ENCODE data around the gene SMCR8. TPM values are rescaled to one million over a fixed set of nuclear protein-coding genes. Genes with fewer than 3 reads are reported as not detected.

Gene SMCR8
- total and polyA plus RNA-seq, 9 of the 15 experiments (the other 6 are each of a cell fraction or from before 2014, with no cell fraction given): 0.25 to 8.8 (median 4.9) TPM

- TF ChIP-seq, protein P1, sequence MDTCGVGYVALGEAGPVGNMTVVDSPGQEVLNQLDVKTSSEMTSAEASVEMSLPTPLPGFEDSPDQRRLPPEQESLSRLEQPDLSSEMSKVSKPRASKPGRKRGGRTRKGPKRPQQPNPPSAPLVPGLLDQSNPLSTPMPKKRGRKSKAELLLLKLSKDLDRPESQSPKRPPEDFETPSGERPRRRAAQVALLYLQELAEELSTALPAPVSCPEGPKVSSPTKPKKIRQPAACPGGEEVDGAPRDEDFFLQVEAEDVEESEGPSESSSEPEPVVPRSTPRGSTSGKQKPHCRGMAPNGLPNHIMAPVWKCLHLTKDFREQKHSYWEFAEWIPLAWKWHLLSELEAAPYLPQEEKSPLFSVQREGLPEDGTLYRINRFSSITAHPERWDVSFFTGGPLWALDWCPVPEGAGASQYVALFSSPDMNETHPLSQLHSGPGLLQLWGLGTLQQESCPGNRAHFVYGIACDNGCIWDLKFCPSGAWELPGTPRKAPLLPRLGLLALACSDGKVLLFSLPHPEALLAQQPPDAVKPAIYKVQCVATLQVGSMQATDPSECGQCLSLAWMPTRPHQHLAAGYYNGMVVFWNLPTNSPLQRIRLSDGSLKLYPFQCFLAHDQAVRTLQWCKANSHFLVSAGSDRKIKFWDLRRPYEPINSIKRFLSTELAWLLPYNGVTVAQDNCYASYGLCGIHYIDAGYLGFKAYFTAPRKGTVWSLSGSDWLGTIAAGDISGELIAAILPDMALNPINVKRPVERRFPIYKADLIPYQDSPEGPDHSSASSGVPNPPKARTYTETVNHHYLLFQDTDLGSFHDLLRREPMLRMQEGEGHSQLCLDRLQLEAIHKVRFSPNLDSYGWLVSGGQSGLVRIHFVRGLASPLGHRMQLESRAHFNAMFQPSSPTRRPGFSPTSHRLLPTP (IDR thresholded peaks at IDR 0.05; ENCODE audit: borderline replicate concordance, extremely low read depth, insufficient read length): no peak
- TF ChIP-seq, protein P2, sequence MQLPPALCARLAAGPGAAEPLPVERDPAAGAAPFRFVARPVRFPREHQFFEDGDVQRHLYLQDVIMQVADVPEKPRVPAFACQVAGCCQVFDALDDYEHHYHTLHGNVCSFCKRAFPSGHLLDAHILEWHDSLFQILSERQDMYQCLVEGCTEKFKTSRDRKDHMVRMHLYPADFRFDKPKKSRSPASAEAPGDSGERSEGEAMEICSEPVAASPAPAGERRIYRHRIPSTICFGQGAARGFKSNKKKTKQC (CRISPR knock-in tag; IDR thresholded peaks at IDR 0.05): no peak
- TF ChIP-seq SRSF1 (IDR thresholded peaks at IDR 0.05; ENCODE audit: low read depth, low read length) (no peak), FOXK2 (conservative IDR thresholded peaks at IDR 0.05 in 1 of 2, IDR thresholded peaks at IDR 0.05 in 1 of 2; ENCODE audit: low read depth in 2 of 2) (peak; percentile 85 to 91), ZNF57 (CRISPR knock-in tag; IDR thresholded peaks at IDR 0.05) (no peak), MLX (CRISPR knock-in tag; conservative IDR thresholded peaks at IDR 0.05) (no peak), NUFIP1 (IDR thresholded peaks at IDR 0.05; ENCODE audit: partially characterized antibody) (no peak), MTF1 (CRISPR knock-in tag; IDR thresholded peaks at IDR 0.05; ENCODE audit: borderline replicate concordance) (no peak), EHMT2 (IDR thresholded peaks at IDR 0.05) (no peak), EP300 (IDR thresholded peaks at IDR 0.05; ENCODE audit: low read length) (no peak), BHLHE40 (IDR thresholded peaks at IDR 0.05; ENCODE audit: low read length) (peak; percentile 79), ZBED1 (IDR thresholded peaks at IDR 0.05) (no peak), TEAD1 (CRISPR knock-in tag; IDR thresholded peaks at IDR 0.05) (peak in 1 of 2 experiments; percentile 31; a peak in 1 of 4 replicates), ZNF695 (CRISPR knock-in tag; IDR thresholded peaks at IDR 0.05) (no peak), FOS (IDR thresholded peaks at IDR 0.05; ENCODE audit: extremely low read depth, insufficient read length) (peak; percentile 52), RBFOX2 (IDR thresholded peaks at IDR 0.05; ENCODE audit: low read depth, low read length) (peak; percentile 85), ETV6 (IDR thresholded peaks at IDR 0.05; ENCODE audit: borderline replicate concordance in 1 of 2, low read depth in 2 of 2, low read length in 1 of 2) (no peak), ETV6 (CRISPR knock-in tag; IDR thresholded peaks at IDR 0.05; ENCODE audit: borderline replicate concordance) (no peak), ZNF217 (CRISPR knock-in tag; IDR thresholded peaks at IDR 0.05) (no peak), SMARCC2 (IDR thresholded peaks at IDR 0.05; ENCODE audit: low read depth) (no peak), RBM14 (IDR thresholded peaks at IDR 0.05; ENCODE audit: borderline replicate concordance, insufficient read depth, low read depth, low read length) (no peak), NCOA6 (IDR thresholded peaks at IDR 0.05) (no peak)
- TF ChIP-seq, protein P3, sequence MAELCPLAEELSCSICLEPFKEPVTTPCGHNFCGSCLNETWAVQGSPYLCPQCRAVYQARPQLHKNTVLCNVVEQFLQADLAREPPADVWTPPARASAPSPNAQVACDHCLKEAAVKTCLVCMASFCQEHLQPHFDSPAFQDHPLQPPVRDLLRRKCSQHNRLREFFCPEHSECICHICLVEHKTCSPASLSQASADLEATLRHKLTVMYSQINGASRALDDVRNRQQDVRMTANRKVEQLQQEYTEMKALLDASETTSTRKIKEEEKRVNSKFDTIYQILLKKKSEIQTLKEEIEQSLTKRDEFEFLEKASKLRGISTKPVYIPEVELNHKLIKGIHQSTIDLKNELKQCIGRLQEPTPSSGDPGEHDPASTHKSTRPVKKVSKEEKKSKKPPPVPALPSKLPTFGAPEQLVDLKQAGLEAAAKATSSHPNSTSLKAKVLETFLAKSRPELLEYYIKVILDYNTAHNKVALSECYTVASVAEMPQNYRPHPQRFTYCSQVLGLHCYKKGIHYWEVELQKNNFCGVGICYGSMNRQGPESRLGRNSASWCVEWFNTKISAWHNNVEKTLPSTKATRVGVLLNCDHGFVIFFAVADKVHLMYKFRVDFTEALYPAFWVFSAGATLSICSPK (IDR thresholded peaks at IDR 0.05; ENCODE audit: borderline replicate concordance): no peak
These were observed at the start of gene SMCR8, which contains the start of gene TOP3A (continued) for GRCh38 chr17:18314731-18315561.

Data from K562 (cell line).